CD4-positive, CD25-positive, alpha-beta regulatory T cell (primary cell): Measurements from ENCODE around the gene NEU2. TPM values are rescaled to one million over a fixed set of nuclear protein-coding genes. Genes with fewer than 3 reads are reported as not detected.
"Not testable (repeated sequence)": the region's sequence is repeated elsewhere in the genome, so short reads cannot be mapped to it uniquely, and the experiment has no call there.

Experiments
- ATAC-seq, 2 donors: fragments of 150-1000 bp; cut with Tn5 transposase; one replicate each; pipeline ENCODE4 v1.10.0; 2021; ENCODE audit warnings: low read depth in 2 of 2, moderate number of reproducible peaks in 2 of 2, moderate library complexity in 1 of 2
- DNase-seq, 3 donors: peaks; one replicate each; pipeline versions ENCODE4 v3.0.0 to v3.0.0-alpha.2; 2012 to 2022; ENCODE audit warnings: mixed read lengths in 1 of 3
- H3K27ac ChIP-seq: one replicate; pipeline ENCODE4 v1.7.0; 2013; ENCODE audit warnings: mild to moderate bottlenecking, low read length; ENCODE audit not compliant: insufficient read depth, poor library complexity, severe bottlenecking
- H3K27me3 ChIP-seq: one replicate; pipeline ENCODE4 v1.7.0; 2013; ENCODE audit warnings: low read length; ENCODE audit not compliant: control insufficient read depth, insufficient read depth
- H3K36me3 ChIP-seq: one replicate; pipeline ENCODE4 v1.7.0; 2013; ENCODE audit warnings: mild to moderate bottlenecking, low read length, moderate library complexity; ENCODE audit not compliant: control insufficient read depth, insufficient read depth
- H3K4me1 ChIP-seq: 2 replicates; pipeline ENCODE4 v1.7.0; 2013; ENCODE audit warnings: mild to moderate bottlenecking, low read length; ENCODE audit not compliant: insufficient read depth, control insufficient read depth, poor library complexity, severe bottlenecking
- H3K4me3 ChIP-seq: one replicate; pipeline ENCODE4 v1.7.0; 2013; ENCODE audit warnings: low read depth, mild to moderate bottlenecking, low read length, moderate library complexity
- H3K9me3 ChIP-seq, 2 experiments: 1 replicate in 1 of 2; 2 replicates in 1 of 2; pipeline ENCODE4 v1.7.0; 2013; ENCODE audit warnings: low read length in 2 of 2, mild to moderate bottlenecking in 1 of 2, moderate library complexity in 1 of 2; ENCODE audit not compliant: control insufficient read depth in 2 of 2
- H3K27ac Mint-ChIP-seq, 3 donors: one replicate each; pipeline ENCODE4 v1.8.0; 2020 to 2022; ENCODE audit warnings: mild to moderate bottlenecking in 3 of 3, mixed read lengths in 3 of 3, moderate library complexity in 2 of 3
- H3K27me3 Mint-ChIP-seq: one replicate; pipeline ENCODE4 v1.8.0; 2022; ENCODE audit warnings: mild to moderate bottlenecking, mixed read lengths
- H3K36me3 Mint-ChIP-seq: one replicate; pipeline ENCODE4 v1.8.0; 2020; ENCODE audit warnings: mixed read lengths
- H3K4me1 Mint-ChIP-seq, 4 donors: one replicate each; pipeline ENCODE4 v1.8.0; 2020 to 2022; ENCODE audit warnings: mixed read lengths in 4 of 4, mild to moderate bottlenecking in 1 of 4
- H3K4me3 Mint-ChIP-seq, 4 donors: one replicate each; pipeline ENCODE4 v1.8.0; 2020 to 2022; ENCODE audit warnings: mild to moderate bottlenecking in 4 of 4, mixed read lengths in 4 of 4, moderate library complexity in 3 of 4
- H3K9me3 Mint-ChIP-seq, 7 donors: one replicate each; pipeline ENCODE4 v1.8.0; 2020 to 2022; ENCODE audit warnings: mixed read lengths in 7 of 7, mild to moderate bottlenecking in 3 of 7, moderate library complexity in 2 of 7
- polyA plus RNA-seq, 4 donors: library from polyadenylated mRNA; unstranded; fragments of 300-500 nt; fragmentation: Illumina TruSeq; gene quantifications; one replicate each; pipeline ENCODE4 v1.2.3, GENCODE V29; 2021
- total RNA-seq: library from RNA; stranded (reverse); gene quantifications from one replicate; pipeline ENCODE4 v1.2.3, GENCODE V29; 2022

NEU2 gene
- total and polyA plus RNA-seq, 5 donors from 2014 or later: not detected

DNA sequence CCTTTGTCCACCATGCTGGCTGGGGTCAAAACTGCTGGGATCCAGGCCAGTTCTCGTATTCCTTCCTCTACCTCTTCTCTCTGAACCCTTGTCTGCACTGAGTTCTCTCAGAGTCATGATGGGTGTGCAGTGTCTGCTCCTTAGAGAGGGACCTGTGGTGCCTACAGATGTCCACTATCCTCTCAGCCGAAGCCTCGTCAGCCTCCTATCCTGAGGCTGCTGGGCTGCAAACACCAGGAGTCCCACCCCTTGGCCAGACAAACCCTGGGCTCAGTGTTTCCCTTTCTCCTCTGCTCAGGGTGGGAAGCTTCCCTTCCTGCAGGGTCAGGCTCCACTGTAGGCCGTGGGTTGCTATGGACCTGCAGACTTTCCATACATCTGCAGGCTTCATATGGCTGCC lies 30.0 kb downstream of the NEU2 start:
- Histone ChIP-seq H3K27ac (peak overlapping the region; percentile 85), H3K9me3 (no peaks in the 10 kb centered on the region), H3K36me3 (peaks cover 28% of the 10 kb centered on the region), H3K4me3 (peak overlapping the region; percentile 98), H3K27me3 (no peaks in the 10 kb centered on the region), H3K4me1 (peaks cover 67% of the 10 kb centered on the region)
- DNase-seq (no peak), ATAC-seq (no peak)
- Mint-ChIP-seq H3K27me3 (no peaks in the 10 kb centered on the region), H3K36me3 (peaks cover 12% of the 10 kb centered on the region), H3K27ac (peak overlapping the region; percentile 95 to 97 (median 96)), H3K4me3 (peak overlapping the region; percentile 87 to 97 (median 96)), H3K4me1 (peaks cover 0 to 67% (median 37%) of the 10 kb centered on the region in 4 donors), H3K9me3 (no peaks in the 10 kb centered on the region)

DNA sequence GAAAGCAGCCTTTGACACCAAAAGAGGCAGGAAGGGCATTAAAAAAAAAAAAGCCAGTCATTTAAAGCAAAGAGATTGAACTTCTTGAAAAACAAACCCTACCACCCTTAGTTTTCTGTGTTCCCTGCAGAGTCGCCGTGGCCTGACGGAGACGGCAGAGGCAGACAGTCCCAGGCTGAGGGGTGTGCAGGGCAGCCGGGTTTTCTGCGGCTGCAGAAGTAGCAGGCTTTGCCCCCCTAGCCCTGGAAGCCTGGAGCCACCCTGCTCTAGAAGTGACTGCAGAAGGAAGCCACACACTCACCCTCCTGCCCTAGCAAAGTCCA lies 30.4 kb downstream of the NEU2 start:
- peak overlapping the region; percentile 85 for H3K27ac ChIP-seq
- H3K4me3 Mint-ChIP-seq: peak overlapping the region; percentile 87 to 97 (median 96)
- peak overlapping the region; percentile 95 to 97 (median 96) for H3K27ac Mint-ChIP-seq
- H3K4me3 ChIP-seq: peak overlapping the region; percentile 98
- H3K9me3 Mint-ChIP-seq: no peaks in the 10 kb centered on the region
- H3K36me3 ChIP-seq: peaks cover 31% of the 10 kb centered on the region
- ATAC-seq: no peak
- H3K36me3 Mint-ChIP-seq: peaks cover 15% of the 10 kb centered on the region
- no peaks in the 10 kb centered on the region for H3K27me3 ChIP-seq
- DNase-seq: peak in 1 of 3 donors; percentile 43
- no peaks in the 10 kb centered on the region for H3K27me3 Mint-ChIP-seq
- H3K4me1 Mint-ChIP-seq: peaks cover 0 to 72% (median 39%) of the 10 kb centered on the region in 4 donors
- H3K4me1 ChIP-seq: peaks cover 71% of the 10 kb centered on the region
- H3K9me3 ChIP-seq: no peaks in the 10 kb centered on the region

DNA sequence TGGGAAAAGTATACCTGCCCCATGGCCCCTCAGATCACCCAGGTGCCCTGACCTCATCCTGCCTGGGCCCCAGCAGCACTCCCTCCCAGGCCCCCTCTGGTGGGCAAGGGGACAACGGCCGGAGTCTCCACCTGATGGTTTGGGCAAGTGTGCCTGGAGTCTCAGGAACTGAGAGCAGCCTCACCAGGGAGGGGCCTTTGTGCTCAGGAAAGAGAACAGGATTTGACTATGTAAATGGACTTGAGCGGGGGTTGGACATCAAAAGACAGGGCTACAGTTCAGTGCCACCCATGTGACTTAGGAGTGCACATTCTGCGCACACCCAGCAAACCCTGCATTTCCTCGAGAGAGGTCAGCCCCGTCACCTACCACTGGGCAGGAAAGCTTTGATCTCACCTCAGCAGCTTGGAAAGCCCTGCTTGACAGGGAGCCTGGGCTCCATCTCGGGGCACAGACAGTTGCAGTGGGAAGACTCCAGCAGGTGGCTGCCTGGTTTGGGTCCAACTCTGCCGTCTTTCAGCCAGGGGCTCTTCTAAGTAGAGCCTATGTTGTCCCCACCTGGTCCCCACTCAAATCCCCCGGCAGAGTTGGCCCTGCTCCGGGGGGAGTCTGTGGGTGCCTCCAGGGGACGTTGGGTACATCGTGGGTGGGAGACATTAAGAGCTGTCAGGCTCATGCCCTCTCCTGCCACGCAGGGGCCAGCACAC lies 30.9 kb downstream of the NEU2 start:
- H3K36me3 Mint-ChIP-seq: peaks cover 16% of the 10 kb centered on the region
- peaks cover 32% of the 10 kb centered on the region for H3K36me3 ChIP-seq
- no peaks in the 10 kb centered on the region for H3K9me3 ChIP-seq
- H3K4me3 Mint-ChIP-seq: peak overlapping the region; percentile 87 to 97 (median 96)
- no peaks in the 10 kb centered on the region for H3K9me3 Mint-ChIP-seq
- H3K27ac ChIP-seq: peak overlapping the region; percentile 85
- no peaks in the 10 kb centered on the region for H3K27me3 Mint-ChIP-seq
- peak in 1 of 3 donors; percentile 65 for DNase-seq
- no peaks in the 10 kb centered on the region for H3K27me3 ChIP-seq
- H3K27ac Mint-ChIP-seq: peak overlapping the region; percentile 95 to 97 (median 96)
- peaks cover 75% of the 10 kb centered on the region for H3K4me1 ChIP-seq
- peak overlapping the region; percentile 98 for H3K4me3 ChIP-seq
- peaks cover under 1 to 75% (median 42%) of the 10 kb centered on the region in 4 donors for H3K4me1 Mint-ChIP-seq
- peak in 1 of 2 donors; percentile 5 for ATAC-seq

DNA sequence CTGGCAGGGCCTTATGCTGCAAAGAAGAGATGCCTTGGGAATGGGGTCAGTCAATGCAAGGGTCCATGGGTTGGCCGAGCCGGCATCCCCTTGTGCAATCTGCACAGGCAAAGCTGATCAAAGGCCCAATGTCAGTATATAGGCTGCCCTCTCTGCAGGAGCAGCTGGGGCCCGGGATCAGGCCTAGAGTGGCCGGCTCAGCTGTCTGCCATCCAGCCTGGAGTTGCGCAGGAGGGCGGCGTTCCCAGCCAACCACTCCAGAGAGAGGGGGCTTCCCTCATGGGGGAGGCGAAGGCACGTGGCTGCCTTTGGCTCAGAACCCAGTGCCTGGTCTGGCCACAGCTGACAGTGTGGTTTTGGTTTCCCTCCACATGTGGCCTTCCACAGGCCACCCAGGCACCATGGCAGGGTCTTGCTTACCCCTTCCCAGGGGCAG lies 31.5 kb downstream of the NEU2 start:
- no peaks in the 10 kb centered on the region for H3K9me3 Mint-ChIP-seq
- peaks cover 22% of the 10 kb centered on the region for H3K36me3 Mint-ChIP-seq

DNA sequence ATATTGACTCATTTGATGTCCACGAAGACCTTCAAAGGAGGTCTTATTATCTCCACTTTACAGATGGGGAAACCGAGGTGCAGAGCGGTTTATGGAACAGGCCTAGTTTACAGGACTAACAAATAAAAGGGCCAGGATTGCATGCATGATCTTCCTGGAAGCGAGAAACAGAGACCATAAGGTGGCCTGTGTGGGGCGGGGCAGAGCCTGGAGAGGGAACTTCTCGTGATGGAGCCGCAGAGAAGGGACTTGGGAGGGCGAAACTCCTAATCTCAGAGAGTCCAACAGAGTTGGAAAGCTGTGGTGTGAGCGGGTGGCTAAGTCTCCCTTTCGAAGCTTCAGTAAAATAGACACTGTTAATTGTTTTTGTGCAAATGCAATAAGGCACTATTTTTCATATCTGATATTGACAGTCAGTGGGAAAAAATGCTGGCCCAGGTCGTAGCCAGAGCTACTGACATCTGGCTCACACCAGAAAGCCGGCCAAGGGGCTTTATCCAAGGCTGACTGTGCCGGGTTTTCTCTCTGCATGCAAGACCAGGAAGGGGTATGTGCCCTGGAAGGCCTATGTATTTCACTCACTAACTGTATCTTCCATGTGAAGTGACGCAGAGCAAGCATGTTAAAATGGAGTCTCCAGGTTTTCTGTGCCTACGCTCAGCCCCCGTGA lies 32.2 kb downstream of the NEU2 start:
- H3K27ac ChIP-seq: no peak overlapping the region
- peaks cover 7 to 77% (median 52%) of the 10 kb centered on the region in 4 donors for H3K4me1 Mint-ChIP-seq
- peaks cover 38% of the 10 kb centered on the region for H3K36me3 ChIP-seq
- peaks cover 25% of the 10 kb centered on the region for H3K36me3 Mint-ChIP-seq
- peaks cover 82% of the 10 kb centered on the region for H3K4me1 ChIP-seq
- ATAC-seq (no peak), DNase-seq (no peak)
- H3K4me3 ChIP-seq: peak overlapping the region; percentile 98
- H3K27ac Mint-ChIP-seq: peak overlapping the region; percentile 62 to 97 (median 96)
- no peaks in the 10 kb centered on the region for H3K9me3 Mint-ChIP-seq
- no peaks in the 10 kb centered on the region for H3K27me3 Mint-ChIP-seq
- no peaks in the 10 kb centered on the region for H3K27me3 ChIP-seq
- peak overlapping the region; percentile 70 to 96 (median 91) for H3K4me3 Mint-ChIP-seq
- no peaks in the 10 kb centered on the region for H3K9me3 ChIP-seq

More for the DNA sequence above, 31.5 kb downstream of the NEU2 start:
- ATAC-seq (no peak), DNase-seq (no peak)
- H3K4me1 Mint-ChIP-seq: peaks cover 6 to 76% (median 45%) of the 10 kb centered on the region in 4 donors
- peak overlapping the region; percentile 98 for H3K4me3 ChIP-seq
- H3K4me3 Mint-ChIP-seq: peak overlapping the region; percentile 87 to 97 (median 96)
- no peaks in the 10 kb centered on the region for H3K27me3 ChIP-seq
- H3K27me3 Mint-ChIP-seq: no peaks in the 10 kb centered on the region
- peak overlapping the region; percentile 85 for H3K27ac ChIP-seq
- no peaks in the 10 kb centered on the region for H3K9me3 ChIP-seq
- H3K36me3 ChIP-seq: peaks cover 38% of the 10 kb centered on the region
- peaks cover 80% of the 10 kb centered on the region for H3K4me1 ChIP-seq
- H3K27ac Mint-ChIP-seq: peak overlapping the region; percentile 95 to 97 (median 96)

DNA sequence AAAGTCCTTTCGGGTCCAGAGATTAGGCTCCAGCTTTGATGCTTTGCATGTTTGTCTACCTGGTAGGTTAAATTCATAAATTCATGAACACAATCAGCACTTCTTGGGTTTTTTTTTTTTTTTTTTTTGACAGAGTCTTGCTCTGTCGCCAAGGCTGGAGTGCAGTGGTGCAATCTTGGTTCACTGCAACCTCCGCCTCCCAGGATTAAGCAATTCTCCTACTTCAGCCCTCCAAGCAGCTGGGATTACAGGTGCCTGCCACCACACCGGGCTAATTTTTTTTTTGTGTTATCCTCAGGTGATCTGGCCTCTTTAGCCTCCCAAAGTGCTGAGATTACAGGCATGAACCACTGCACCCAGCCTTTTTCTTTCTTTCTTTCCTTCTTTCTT lies 32.7 kb downstream of the NEU2 start:
- H3K36me3 Mint-ChIP-seq: peaks cover 25% of the 10 kb centered on the region
- DNase-seq, H3K9me3 ChIP-seq, ATAC-seq, H3K27me3 ChIP-seq, H3K27me3 Mint-ChIP-seq, H3K9me3 Mint-ChIP-seq, H3K27ac ChIP-seq: not testable (repeated sequence)
- peak overlapping the region; percentile 98 for H3K4me3 ChIP-seq
- peak overlapping the region in 2 of 3 donors; percentile 96 to 97 for H3K27ac Mint-ChIP-seq
- H3K4me1 ChIP-seq: peaks cover 83% of the 10 kb centered on the region
- peak overlapping the region; percentile 44 to 96 (median 91) for H3K4me3 Mint-ChIP-seq
- peaks cover 38% of the 10 kb centered on the region for H3K36me3 ChIP-seq
- peaks cover 7 to 77% (median 54%) of the 10 kb centered on the region in 4 donors for H3K4me1 Mint-ChIP-seq

DNA sequence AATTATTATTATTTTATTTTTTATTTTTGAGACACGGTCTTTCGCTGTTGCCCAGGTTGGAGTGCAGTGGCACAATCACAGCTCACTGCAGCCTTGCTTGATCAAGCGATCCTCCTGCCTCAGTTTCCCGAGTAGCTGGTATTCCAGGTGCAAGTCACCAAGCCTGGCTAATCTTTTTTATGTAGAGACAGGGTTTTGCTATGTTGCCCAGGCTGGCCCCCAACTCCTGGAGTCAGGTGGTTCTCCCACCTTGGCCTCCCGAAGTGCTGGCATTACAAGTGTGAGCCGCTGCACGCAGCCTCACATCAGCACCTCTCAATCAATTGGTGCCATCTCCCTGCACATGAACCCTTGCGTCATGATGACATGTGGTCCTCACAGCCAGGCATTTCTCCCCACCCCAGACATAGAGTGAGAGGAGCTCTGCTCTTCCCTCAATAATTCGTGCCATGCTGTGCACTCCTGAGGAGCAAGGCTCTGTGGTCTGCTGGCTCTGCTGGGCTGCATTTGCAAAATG lies 33.5 kb downstream of the NEU2 start:
- H3K27ac Mint-ChIP-seq: peak overlapping the region in 1 of 3 donors; percentile 59
- H3K36me3 Mint-ChIP-seq: peaks cover 30% of the 10 kb centered on the region
- Histone ChIP-seq H3K36me3 (peaks cover 40% of the 10 kb centered on the region), H3K4me1 (peaks cover 87% of the 10 kb centered on the region), H3K9me3 (no peaks in the 10 kb centered on the region), H3K4me3 (no peak overlapping the region), H3K27me3 (no peaks in the 10 kb centered on the region), H3K27ac (no peak overlapping the region)
- no peak for DNase-seq
- no peaks in the 10 kb centered on the region for H3K9me3 Mint-ChIP-seq
- H3K4me1 Mint-ChIP-seq: peaks cover 12 to 85% (median 60%) of the 10 kb centered on the region in 4 donors
- peak overlapping the region in 3 of 4 donors; percentile 47 to 87 (median 48) for H3K4me3 Mint-ChIP-seq
- H3K27me3 Mint-ChIP-seq: no peaks in the 10 kb centered on the region
- no peak for ATAC-seq
